ENCODE results near the gene PLXNA2.

The PLXNA2 gene

DNA sequence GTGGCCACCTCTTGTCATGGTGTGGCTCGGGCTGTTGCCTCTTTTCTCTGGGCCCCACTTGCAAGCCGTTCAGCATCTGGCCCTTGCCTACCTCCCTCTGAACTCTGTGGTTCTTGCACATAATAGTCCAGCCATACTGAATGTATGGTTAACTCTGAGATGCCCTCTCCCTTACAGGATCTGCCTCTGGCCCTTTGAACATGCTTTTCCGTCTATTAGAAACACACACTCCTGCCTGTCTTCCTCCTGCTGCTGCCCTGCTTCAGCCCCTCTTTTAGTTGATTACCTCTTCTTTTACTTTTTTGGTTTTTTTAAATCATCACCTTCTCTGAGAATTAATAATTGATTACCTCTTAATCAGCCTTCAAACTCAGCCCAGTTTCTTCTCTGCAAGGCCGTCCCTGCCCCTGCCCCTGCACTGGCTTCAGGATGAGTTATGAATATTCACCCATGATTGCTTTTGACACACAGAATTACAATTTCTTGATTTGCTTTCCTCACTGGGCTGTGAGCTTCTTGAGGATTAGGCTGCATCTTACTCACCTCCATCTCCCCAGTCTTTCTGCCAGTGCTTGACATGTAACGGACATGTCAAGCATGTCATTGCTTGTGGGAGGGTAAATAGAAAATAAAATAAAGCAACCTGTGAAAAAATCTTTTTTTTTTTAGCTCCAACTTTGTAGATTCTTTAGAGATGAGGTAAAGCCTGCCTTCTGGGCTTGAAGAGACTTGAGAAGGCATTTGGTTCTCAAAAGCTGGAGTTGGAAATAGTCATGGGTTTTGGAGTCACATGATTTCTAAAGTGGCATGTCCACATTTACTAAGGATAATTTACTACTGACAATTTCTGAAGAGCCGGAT is 158.3 kb downstream of the PLXNA2 start:
- DNase-seq: no peak

DNA sequence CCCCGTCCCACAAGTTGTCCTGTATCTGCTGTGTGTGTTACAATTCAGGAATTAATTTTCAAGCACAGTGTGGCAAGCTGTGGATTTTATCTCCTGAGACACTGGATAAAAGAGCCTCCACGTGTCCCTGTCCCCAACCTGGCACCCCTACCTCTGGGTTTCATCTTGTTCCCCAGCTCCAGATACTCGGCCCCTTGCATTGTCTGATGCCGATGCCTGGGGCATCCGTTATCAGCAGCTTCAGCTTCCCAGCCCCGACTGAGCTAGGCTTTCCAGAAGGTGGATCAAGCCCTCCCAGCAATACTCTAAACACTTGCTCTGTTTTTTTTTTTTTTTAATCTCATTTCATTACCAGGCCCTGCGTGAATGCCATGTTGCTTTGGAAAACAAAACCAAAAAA is 159.4 kb downstream of the PLXNA2 start:
- no peak for DNase-seq

DNA sequence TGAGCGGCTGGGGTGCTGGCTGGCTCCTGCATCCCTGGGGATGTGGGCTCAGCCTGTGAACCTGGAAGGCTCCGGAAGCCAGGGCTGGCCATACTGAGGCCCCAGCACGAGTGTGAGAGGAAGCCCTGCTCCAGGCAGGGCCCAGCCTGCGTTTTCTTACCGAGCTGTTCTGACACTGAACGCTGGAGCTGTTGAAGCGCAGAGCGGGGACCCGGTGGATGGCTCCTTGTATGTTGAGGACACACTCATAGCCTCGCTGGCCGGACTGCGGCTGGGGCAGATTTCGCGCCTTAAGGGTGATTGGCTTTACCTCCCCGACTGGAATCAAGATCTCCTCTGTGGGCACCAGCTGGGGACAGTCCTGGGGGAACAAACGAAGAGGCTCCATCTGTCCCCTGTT is 160.0 kb downstream of the PLXNA2 start:
- DNase-seq: no peak

DNA sequence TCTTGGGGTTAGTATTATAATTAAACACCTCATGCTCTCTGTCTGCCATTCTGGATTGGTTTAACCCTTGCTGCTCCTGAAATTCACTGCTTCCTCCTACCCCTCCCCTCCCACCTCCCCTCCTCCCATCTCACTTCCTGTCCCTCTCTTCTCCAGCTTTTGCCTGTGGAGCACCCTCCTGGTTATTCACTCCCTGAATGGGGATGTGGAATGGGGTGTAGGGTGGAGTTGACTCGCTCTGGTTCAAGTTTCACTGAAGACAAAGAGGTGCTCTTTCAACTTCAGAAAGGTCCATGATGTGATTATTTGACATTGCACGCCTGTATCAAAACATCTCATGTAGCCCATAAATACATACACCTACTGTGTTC is 160.5 kb downstream of the PLXNA2 start:
- DNase-seq: no peak

DNA sequence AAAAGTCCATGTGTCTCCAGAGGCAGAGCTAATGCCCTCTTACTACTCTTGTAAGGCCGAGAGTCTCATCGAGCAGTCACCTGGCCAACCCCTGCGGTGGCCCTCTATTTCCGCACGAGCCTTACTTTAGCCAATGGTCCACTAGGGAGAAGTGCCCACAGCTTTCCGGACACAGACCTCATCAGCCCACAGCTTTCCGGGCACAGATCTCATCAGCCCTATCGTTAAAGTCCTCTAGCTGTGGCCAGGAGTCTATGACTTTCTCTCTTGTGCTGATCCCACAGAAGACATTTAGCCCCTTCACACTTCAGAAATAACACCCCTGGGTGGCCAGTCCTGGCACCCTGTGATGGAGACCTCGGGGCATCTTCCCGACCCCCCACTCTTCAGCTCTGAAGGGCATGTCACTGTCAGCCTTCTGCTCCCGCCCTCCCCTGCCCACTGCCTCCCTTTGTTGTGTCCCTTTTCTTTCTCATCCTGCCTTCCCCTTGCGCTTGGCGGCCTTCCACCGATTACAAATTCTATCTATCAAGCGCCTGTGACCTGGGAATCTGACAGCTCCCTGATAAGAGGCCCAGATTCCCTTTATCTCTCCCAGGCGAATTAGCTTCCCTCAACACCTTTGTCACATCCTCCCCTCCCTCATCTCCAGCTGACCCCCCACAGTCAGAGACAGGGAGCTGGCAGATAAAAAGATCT is 161.0 kb downstream of the PLXNA2 start:
- no peak for DNase-seq

DNA sequence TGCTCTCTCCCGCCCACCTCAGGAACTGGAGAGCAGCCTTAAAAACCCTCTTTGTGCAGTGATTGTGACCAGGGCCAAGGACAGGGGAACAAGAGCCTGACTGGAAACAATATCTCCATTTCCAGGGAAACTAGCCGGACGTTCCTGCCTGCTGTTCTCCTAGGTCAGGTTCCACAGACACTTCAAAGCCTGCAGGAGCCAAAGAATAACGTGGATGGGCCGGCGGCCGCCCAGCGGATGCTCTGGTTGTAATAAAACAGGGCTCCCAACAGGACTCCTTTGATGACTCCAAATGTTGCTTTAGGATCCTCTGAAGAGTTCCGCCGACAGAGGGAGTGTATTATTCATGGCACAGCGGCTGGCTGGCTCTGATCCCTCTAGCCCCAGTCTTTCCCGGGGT is 162.2 kb downstream of the PLXNA2 start:
- no peak for DNase-seq

DNA sequence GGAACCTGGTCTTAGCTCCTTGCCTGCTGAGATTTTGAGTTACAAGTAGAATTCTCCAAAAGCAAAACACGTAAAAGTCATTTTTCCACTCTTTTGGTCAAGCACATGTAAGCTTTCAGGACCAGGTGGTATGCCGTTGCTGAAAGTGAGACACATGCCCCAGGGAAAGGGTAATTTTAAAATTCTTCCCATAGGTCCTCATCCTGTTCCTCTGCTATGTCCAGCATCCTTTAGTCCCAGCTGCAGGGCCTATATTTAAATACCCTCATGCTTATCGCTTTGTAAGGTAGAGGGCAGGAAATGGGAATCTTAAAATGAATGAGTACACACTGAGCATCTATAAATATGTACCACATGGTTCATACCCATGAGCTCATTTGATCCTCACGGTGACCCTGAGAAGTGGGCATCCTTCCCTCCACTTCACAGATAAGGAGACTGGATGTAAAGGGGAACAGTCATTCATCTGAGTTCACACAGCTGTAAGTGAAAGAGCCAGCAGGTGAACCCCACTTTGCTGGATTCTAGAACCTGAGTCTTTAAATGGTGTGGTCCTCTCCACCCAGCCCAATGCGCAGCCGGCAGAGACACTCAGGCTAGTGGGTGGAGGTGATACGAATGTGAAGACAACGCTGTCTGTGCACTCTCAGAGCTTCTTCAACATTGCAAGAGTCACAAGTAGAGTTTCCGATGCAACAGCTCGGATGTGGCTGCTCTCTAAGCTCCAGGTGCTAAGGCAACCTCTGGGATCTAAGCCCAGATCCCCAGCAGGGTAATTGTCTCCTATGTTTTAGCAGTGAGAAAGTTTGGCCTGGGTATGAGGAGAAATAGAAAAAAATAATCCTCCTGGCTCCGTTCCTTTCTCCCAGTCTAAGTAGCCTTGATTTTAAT is 163.5 kb downstream of the PLXNA2 start:
- no peak for DNase-seq

DNA sequence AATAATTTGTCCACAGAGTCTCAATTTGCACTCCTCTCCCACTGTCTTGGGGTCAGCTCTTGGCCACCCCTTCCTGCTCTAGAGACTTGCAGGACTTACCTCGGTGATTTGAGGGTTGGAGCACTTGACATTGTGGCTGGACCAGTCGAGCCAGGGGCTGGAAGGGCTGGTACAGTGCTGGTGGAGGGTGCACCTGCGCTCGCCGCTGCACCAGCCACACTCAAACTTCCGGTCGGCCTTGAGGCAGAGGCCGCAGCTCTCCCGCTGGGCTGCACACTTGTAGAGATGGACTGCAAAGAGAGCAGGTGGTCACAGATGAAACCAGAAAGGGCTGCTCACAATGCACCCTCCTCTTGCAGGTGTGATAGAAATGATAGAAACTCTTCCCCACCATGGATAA is 165.0 kb downstream of the PLXNA2 start:
- no peak for DNase-seq

DNA sequence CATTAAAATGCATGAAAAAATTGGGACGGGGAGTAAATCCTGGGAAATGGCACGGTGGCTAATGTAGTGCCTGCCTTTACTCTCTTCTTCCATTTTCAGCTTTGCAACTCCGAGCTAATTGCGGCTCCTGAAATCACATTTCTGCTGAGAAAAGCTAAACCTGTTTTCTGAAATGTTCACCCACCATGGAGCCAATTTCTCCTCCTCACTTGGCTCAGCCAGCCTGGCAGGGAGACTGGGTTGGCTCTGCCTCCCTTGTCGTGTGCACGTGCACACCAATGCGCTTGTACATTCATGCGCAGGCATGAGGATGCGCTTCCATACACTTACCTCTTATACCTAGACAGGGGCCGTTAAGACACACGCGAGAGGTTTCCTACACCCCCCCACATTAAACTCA is 165.4 kb downstream of the PLXNA2 start:
- DNase-seq: no peak

DNA sequence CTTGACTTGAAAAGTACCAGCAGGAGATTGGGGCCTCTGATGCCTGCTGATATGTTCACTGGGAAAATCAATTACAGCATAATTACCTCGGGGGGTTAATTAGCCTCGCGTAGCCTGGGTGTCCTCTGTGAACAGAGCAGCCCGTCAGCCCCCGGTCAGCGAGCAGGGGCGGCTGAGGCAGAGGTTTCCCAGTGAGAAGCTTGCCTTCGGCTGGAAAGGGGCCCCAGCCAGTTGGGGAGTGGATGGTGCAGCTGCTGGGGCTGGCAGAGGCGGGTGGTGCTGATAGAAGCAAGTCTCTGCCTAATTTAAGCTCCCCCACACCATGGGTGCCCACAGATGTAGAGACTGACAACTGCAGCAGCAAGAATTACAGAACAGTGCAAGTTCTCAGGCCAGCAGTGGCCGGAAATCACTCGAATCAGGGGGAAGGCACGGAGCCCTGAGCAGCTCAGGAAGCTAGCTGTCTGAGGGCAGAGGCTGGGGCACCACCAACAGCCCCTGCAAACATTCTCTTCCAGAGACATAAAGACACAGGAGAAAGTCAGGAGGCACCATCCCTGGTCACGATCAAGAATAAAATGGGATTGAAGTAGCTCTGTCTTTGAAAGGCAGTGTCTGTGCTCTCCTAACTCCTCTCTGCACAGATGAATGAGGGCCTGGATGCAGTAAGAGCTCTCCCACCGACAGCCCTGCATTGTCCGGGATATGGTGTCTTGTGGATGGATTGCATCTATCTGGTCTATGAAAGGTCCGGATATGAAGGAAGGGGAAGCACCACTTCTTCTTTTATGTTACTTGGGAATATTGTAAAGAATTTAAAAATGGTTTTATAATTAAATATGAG is 166.7 kb downstream of the PLXNA2 start:
- no peak for DNase-seq

DNA sequence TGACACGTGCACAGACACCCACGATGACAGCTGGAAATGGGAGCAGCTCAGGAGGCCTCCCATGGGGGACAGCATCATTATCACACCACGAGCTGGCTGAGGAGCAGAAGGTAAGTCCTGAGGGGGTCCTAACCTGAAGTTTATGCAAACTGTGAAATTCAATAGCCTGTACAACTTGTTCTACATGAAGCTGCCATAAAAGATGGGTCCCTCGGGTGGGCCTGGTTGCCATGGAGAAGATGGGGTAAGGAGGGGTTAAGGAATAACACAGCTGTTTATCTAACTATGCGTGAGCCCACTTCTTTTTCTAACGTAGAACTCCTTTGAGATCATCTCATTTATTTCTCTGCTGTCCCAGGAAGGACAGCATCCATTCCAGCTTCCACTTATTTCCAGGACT is 169.8 kb downstream of the PLXNA2 start:
- DNase-seq: no peak

DNA sequence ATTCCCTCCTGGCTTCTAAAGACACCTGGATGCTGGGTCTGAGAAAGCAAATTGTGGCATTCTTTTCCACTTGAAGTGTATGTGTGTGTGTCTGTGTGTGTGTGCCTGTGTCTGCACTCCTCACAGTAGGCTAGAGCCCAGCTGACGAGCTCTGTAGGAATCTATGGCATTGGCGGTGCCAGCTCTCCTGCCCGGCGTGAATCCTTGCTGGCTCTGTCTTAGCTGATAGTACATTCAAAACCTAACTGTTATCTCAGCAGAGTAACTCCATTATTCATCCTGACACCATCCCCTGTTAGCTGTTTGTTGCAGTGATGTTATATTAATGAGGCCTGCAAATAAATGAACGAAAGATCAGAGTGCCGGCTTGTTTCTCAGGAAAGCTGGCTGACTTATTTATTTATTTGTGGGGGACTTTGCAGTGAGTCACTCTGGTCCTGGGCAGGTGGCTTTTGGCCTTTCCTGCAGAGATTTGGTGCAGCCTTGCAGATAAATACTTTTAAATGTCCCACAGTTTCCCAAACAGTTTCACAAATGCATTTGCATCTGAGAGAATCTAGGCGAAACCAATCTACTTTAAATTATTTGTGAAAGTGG is 172.7 kb downstream of the PLXNA2 start:
- DNase-seq: no peak

DNA sequence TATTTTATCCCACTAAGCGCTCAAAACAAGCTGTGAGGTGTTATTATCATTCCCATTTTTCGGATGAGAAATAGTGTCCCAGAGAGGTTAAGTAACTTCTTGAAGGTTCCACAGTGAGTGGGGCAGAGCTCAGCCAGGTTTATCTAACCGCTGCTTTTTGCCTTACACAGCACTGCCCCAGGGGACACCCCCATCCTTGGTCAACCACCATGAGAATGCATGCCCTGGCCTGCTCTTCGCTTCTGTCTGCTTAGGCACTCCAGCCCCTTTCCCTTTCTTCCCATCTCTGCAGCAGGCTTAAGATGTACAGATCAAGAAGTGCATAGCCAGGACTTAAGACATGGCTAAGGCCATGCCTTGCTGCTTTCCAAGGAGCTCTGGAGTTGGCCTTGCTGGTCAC is 174.3 kb downstream of the PLXNA2 start:
- DNase-seq: no peak

DNA sequence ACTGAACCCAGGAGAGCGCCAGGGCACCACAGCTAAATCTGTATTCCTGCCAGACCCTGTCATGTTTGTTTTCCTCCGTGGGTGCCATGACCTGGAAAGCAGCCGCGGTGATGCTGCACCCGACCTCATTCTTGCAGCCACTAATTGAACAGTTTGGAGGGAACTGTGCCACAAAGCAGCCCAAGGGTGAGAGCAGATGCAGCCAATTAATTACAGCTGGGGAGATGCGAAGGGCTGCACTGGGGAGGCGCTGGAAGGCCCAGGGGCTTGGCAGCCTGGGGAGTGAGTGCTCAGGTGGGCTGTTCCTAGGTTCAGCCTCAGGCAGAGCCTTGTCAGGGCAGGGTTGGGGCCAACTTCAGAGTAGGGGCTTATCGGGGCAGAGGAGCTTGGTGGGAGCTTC is 174.9 kb downstream of the PLXNA2 start:
- no peak for DNase-seq

DNA sequence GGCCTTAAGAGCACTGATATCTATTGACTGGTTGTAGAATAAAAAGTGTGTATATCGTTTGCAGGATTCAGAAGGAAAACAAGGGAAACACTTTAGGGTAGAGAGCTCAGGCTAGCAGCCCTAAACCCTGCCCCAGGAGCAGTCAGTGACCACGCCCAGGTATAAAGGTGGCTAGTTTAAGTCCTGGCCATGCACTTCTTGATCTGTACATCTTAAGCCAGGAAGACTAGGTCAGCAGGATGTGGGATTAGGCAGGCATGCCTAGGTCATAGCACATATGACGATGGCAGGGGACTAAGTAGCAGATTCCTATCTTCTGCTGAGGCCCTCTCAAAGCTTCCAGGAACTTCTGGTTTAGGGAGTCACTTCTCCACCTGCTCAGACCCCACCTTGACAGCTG is 175.3 kb downstream of the PLXNA2 start:
- no peak for DNase-seq

DNA sequence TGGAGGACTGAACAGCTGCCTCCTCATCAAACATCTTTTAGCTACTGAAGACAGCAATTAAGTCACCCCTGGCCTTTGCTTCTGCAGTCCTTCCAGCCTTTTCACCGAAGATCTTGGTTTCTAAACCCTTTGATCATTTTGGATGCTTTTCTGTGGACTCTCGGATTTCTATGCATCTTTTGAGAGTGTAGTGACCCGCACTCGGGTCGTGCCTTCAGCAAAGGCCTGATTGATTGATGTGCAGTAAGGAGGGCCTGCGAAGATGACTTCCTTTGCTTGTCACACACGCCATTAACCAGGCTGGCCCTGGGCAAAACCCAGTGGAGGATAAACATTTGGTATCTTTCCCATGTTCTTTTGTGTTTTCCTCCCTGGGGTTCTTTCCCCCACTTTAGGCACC is 175.8 kb downstream of the PLXNA2 start:
- no peak for DNase-seq

DNA sequence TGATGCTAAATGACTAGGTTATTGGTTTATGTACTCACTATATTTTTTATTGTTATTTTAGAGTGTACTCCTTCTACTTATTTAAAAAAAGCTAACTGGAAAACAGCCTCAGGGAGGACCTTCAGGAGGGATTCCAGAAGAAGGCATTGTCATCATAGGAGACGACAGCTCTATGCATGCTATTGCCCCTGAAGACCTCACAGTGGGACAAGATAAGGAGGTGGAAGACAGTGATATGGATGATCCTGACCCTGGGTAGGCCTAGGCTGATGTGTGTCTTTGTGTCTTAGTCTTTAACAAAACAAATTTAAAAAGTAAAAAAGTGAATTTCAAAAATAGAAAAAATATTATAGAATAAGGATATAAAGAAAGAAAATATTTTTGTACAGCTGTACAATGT is 177.6 kb downstream of the PLXNA2 start:
- no peak for DNase-seq

DNA sequence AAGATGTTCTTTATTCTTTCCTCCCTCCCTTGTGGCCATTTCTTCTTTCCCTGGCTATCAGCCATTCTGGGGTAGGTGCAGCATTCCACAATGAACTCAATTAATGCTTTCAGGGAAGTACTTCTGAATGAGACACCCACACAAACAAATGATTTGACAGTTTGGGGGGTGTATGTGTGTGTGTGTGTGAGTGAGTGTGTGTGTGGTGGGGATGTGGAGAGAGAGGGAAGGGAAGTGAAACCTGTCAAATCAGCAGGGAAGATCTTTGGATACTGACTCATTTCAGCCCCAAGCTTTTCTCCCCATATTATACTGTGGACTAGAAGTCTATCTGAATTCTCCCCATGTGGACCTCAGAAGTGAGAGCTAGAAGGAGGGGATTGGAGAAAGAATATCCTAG is 178.3 kb downstream of the PLXNA2 start:
- no peak for DNase-seq

DNA sequence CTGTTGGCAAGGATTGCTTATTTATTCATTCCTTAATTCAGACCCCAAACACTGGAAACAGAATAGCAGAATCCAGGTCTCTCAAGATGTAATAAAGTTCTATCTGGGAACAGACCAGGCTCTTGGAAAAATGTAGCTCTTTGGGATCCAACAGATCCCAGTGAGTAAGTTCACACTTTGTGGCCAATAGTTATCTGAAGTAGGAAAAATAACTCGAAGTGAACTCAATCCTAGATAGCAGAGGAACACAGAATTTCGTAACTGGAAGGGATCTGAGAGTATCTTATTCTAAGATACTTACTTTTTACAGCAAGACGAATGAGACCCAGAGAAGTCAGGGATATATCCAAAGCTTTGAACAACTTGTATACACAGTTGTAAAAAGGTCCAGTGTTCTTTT is 182.6 kb downstream of the PLXNA2 start:
- no peak for DNase-seq

DNA sequence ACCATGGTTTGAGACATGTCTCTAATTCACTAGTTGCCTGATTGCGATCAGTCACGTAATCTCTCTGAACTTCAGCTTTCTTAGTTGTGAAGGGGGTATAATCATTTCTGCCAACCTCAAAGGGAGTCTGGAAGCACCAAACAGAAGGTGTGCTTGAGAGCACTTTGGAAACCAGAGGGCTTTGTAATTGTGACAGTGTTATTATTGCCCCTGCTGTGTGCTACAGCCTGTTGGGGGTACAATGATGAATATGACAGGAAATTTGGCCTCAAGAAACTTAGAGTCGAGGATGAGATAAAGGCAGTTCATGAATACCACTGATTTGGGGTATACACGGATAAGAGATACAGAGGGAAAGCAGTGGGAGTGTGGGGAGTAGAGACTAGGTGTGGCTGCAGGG is 183.1 kb downstream of the PLXNA2 start:
- no peak for DNase-seq

DNA sequence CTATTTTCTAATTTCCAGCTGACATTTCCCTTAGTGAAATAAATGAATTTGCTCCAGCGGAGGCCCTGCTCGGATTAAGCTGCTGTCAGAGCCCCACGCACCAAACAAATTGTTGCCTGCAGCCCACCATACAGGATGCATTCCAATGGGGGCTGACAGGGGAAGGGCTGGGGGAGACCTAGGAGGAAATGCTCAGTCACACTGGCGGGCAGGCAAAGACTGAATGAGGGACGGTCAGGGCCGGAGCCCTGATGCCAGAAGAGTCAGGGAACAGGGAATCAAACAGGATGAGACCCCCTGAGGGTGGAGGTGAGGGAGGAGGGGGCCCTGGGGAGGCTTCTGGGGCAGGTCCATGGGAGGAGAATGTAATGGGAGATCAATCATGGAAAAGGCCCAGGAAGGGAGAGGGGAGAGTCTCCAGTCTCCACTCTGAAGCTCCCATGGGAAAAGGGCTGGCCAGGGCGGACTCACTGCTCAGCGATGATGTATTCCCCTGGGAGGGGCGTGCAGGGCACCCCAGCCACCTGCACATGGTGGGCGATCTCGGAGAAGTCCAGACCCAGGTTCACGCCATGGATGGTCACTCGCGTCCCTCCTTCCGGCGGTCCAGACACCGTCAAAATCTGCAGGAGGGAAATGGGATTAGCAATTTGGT is 183.8 kb downstream of the PLXNA2 start:
- DNase-seq: no peak
